ENCODE measurements around the gene GAS2.

GRCh38 chr11:22795914-22796313 lies 129.5 kb downstream of the GAS2 start:
- TF ChIP-seq CTCF (IDR thresholded peaks at IDR 0.05), result no peak
- no peak for TF ChIP-seq POLR2AphosphoS5 (IDR thresholded peaks at IDR 0.05)
- TF ChIP-seq POLR2A (IDR thresholded peaks at IDR 0.05), result no peak
